Right cardiac atrium (tissue), 5 donors: ENCODE results near the gene NIP7. TPM values are rescaled to one million over a fixed set of nuclear protein-coding genes. Genes with fewer than 3 reads are reported as not detected.
A peak's percentile ranks its signal among the peaks of the same experiment; 100 is the strongest.

Experiments used
- ATAC-seq, 2 donors: fragments of 200-7000 bp; cut with Tn5 transposase; one replicate each; pipeline versions ENCODE4 v1.8.0 to v1.9.1; 2020; ENCODE audit warnings: moderate library complexity in 2 of 2, mild to moderate bottlenecking in 1 of 2
- DNase-seq, 3 donors: peaks; one replicate each; pipeline ENCODE4 v3.0.0-alpha.2; 2020
- H3K27ac ChIP-seq: one replicate; pipeline ENCODE4 v1.5.1; 2013; ENCODE audit warnings: mild to moderate bottlenecking, low read length, control low read depth, moderate library complexity
- H3K27me3 ChIP-seq: one replicate; pipeline ENCODE4 v1.6.1; 2013; ENCODE audit not compliant: control insufficient read depth, insufficient read depth
- H3K4me1 ChIP-seq: one replicate; pipeline ENCODE4 v1.6.1; 2013; ENCODE audit warnings: low read length; ENCODE audit not compliant: control insufficient read depth, insufficient read depth
- H3K4me3 ChIP-seq: one replicate; pipeline ENCODE4 v1.5.1; 2013; ENCODE audit warnings: low read length, control low read depth
- H3K9me3 ChIP-seq: one replicate; pipeline ENCODE4 v1.6.1; 2013; ENCODE audit warnings: low read length; ENCODE audit not compliant: control insufficient read depth
- WGBS: extraction: QIAGEN DNeasy Blood & Tissue Kit; methylation state at CpG from one replicate; pipeline ENCODE4 v1.1.7; 2013; 5-methylcytosine and 5-hydroxymethylcytosine counted together
- intact Hi-C, 4 donors: fragments of 100-400 bp; cut with DNase I; formaldehyde crosslinking; loops; one replicate each; pipeline versions ENCODE4 v1.11.0 to v1.14.0; 2022 to 2023
- polyA plus RNA-seq: library from polyadenylated mRNA; stranded (reverse); fragments of 200-250 nt; gene quantifications from one replicate; pipeline ENCODE4 v1.2.3, GENCODE V29; 2013
- total RNA-seq, 4 donors: library from RNA; stranded (reverse); fragmentation: NEBNext Ultra II Directional; extraction: Animal tissue kit (Norgen Biotek cat#: 25700); gene quantifications; one replicate each; pipeline ENCODE4 v1.2.1, GENCODE V29; 2021
- donor health status: healthy with polysubstance abuse.
- donor health status: DM: no; HTN: yes; CAD: no.
- donor health status: DM: no; HTN: no; CAD: no.
- donor health status: DM: no; HTN: yes; CAD: no; lungs with severe emphysema.
- donor health status: DM: yes; HTN: yes; CAD: no.

The NIP7 gene
- total and polyA plus RNA-seq, 5 donors = 6.2 to 14.8 (median 8.6) TPM

DNA sequence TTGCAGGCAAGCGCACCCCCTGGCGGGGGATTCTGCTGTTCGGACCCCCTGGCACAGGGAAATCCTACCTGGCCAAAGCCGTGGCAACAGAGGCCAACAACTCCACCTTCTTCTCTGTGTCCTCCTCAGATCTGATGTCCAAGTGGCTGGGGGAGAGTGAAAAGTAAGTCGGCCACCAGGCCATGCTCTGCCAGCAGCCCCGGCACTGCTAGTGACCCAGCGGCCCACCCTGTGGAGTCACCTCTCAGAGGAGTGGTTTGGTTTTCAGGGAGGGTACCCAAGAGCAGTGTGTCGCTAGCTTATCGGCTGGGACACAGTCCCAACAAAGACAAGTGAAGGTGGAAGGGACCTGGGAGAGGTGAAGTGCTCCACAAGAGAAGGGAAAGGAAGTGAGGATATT is 20.2 kb upstream of the NIP7 start:
- Histone ChIP-seq H3K27me3 (no peaks in the 10 kb centered on the region), H3K4me1 (no peaks in the 10 kb centered on the region), H3K9me3 (no peaks in the 10 kb centered on the region), H3K27ac (no peak overlapping the region), H3K4me3 (no peak overlapping the region)
- intact Hi-C loops = no loop called here
- DNase-seq (no peak), ATAC-seq (no peak)
- 91% methylated on average over 9 of the region's 9 CpGs for WGBS

- H3K27ac ChIP-seq = no peak overlapping the region
- DNase-seq (peak in 1 of 3 donors; percentile 52), ATAC-seq (no peak)
- H3K27me3 ChIP-seq = no peaks in the 10 kb centered on the region
- H3K4me3 ChIP-seq = no peak overlapping the region
- 91% methylated on average over 30 of the region's 30 CpGs for WGBS
- H3K9me3 ChIP-seq = no peaks in the 10 kb centered on the region
- intact Hi-C loops = no loop called here
- no peaks in the 10 kb centered on the region for H3K4me1 ChIP-seq
Measured at GRCh38 chr16:69319826-69320739, 19.5 kb upstream of the NIP7 start.

DNA sequence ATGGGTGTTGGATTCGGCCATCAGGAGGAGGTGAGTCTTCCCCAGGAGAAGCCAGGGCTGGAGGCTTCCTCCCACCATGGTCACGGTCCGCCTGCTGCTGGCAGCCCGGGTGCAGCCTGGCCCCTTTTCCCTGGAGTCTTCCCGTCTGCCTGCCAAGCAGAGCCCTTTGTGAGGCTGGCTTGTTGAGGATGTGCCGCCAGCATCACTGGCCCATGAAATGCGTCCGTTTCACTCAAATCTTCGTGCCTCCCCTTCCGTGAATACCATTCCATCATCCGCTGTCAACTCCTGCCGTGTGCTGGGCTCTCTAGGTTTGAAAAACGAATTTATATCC is 18.9 kb upstream of the NIP7 start:
- Histone ChIP-seq H3K4me3 (no peak overlapping the region), H3K4me1 (no peaks in the 10 kb centered on the region), H3K9me3 (no peaks in the 10 kb centered on the region), H3K27ac (no peak overlapping the region), H3K27me3 (no peaks in the 10 kb centered on the region)
- intact Hi-C loops = no loop called here
- ATAC-seq (no peak), DNase-seq (no peak)
- 87% methylated on average over 13 of the region's 13 CpGs for WGBS

DNA sequence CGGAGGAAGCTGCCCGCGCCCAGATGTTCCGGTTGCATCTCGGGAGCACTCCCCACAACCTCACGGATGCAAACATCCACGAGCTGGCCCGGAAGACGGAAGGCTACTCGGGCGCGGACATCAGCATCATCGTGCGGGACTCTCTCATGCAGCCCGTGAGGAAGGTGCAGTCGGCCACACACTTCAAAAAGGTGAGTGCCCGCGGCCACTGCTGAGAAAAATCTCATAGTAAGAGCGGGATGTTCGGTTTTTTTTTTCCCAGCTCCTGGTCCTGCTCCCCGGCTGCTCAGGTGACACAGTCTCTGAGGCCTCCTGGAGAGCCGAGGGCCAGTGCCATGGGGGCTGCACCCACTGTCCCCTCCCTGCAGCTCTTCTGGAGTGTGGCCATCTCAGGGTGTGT is 18.5 kb upstream of the NIP7 start:
- Histone ChIP-seq H3K9me3 (no peaks in the 10 kb centered on the region), H3K27me3 (no peaks in the 10 kb centered on the region), H3K4me1 (no peaks in the 10 kb centered on the region), H3K27ac (no peak overlapping the region), H3K4me3 (no peak overlapping the region)
- intact Hi-C loops = no loop called here
- WGBS = 92% methylated on average over 22 of the region's 22 CpGs
- DNase-seq = no peak
- no peak for ATAC-seq

GRCh38 chr16:69322343-69322742 is 17.2 kb upstream of the NIP7 start:
- Histone ChIP-seq H3K4me3 (no peak overlapping the region), H3K9me3 (no peaks in the 10 kb centered on the region), H3K27ac (no peak overlapping the region), H3K4me1 (no peaks in the 10 kb centered on the region), H3K27me3 (no peaks in the 10 kb centered on the region)
- ATAC-seq (no peak), DNase-seq (no peak)
- intact Hi-C loops = no loop called here
- WGBS = 86% methylated on average over 7 of the region's 7 CpGs

- intact Hi-C loops = no loop called here
- no peak overlapping the region for H3K4me3 ChIP-seq
Measured at GRCh38 chr16:69323415-69323814, 16.2 kb upstream of the NIP7 start.

GRCh38 chr16:69324013-69324531 is 15.5 kb upstream of the NIP7 start:
- ATAC-seq (peak; percentile 34 to 54), DNase-seq (peak; percentile 71 to 87 (median 87))
- Histone ChIP-seq H3K4me1 (peaks cover 2% of the 10 kb centered on the region), H3K9me3 (no peaks in the 10 kb centered on the region), H3K4me3 (no peak overlapping the region), H3K27me3 (no peaks in the 10 kb centered on the region), H3K27ac (no peak overlapping the region)
- intact Hi-C loops = no loop called here
- 79% methylated on average over 8 of the region's 8 CpGs for WGBS

More at GRCh38 chr16:69323415-69323814, 16.2 kb upstream of the NIP7 start:
- Histone ChIP-seq H3K27me3 (no peaks in the 10 kb centered on the region), H3K9me3 (no peaks in the 10 kb centered on the region), H3K4me1 (peaks cover 2% of the 10 kb centered on the region), H3K27ac (no peak overlapping the region)
- ATAC-seq (no peak), DNase-seq (no peak)
- WGBS = 91% methylated on average over 14 of the region's 14 CpGs

- H3K4me3 ChIP-seq = no peak overlapping the region
- no peak for DNase-seq
- 76% methylated on average over 10 of the region's 10 CpGs for WGBS
- intact Hi-C loops = no loop called here
- peaks cover 6% of the 10 kb centered on the region for H3K4me1 ChIP-seq
- no peaks in the 10 kb centered on the region for H3K9me3 ChIP-seq
- H3K27ac ChIP-seq = no peak overlapping the region
- no peaks in the 10 kb centered on the region for H3K27me3 ChIP-seq
- no peak for ATAC-seq
Measured at GRCh38 chr16:69324585-69325253, 14.9 kb upstream of the NIP7 start.

DNA sequence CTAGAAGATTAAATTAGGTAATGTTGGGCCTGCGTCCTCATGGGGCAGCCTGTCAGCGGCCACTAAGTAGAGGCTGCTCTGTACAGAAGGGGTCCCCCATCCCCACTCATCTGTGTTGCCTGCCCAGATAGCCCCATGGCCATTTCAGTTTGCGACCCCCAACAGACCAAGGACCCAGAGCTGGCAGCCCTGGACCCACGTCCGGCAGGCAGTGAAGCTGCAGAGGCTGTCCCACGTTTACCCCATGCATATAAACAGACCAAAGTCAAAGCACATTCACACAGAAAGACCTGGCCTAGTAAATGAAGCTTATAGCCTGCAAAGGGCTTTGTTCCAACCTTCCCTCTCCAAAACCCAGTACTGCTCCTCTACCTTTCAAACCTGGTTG is 13.8 kb upstream of the NIP7 start:
- Histone ChIP-seq H3K27me3 (no peaks in the 10 kb centered on the region), H3K4me3 (no peak overlapping the region), H3K4me1 (peaks cover 6% of the 10 kb centered on the region), H3K27ac (no peak overlapping the region), H3K9me3 (no peaks in the 10 kb centered on the region)
- no peak for DNase-seq
- intact Hi-C loops = no loop called here
- ATAC-seq = no peak
- WGBS = 82% methylated on average over 6 of the region's 6 CpGs

- H3K9me3 ChIP-seq = no peaks in the 10 kb centered on the region
- DNase-seq = no peak
- H3K27ac ChIP-seq = no peak overlapping the region
- H3K4me3 ChIP-seq = no peak overlapping the region
- no peak for ATAC-seq
- WGBS = 57% methylated on average over 7 of the region's 7 CpGs
- H3K27me3 ChIP-seq = no peaks in the 10 kb centered on the region
- peaks cover 6% of the 10 kb centered on the region for H3K4me1 ChIP-seq
- intact Hi-C loops = no loop called here
Measured at GRCh38 chr16:69326172-69326873, 13.2 kb upstream of the NIP7 start.
